ENCODE data around the gene CAST.
A peak's percentile ranks its signal among the peaks of the same experiment; 100 is the strongest.

The CAST gene

DNA sequence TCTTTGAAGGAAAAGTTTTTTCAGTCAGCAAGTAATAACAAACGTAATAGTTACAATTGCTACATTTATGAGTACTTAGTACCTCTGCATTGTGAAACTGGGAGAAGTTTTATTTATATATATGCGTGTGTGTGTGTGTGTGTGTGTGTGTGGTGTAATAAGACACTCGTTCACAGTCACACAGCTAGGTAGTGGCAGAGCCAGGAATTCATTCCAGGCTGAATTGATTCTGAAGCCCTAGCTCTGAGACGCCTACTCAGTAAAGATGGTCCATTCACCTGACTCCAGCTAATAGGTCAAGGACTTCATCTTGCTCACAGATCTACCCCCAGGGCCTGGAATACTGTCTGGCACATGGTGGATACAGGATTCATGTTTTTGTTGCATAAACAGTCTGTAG, 13.6 kb upstream of the CAST start (continued):
- TF ChIP-seq HIC1 (tag by site-specific recombination; IDR thresholded peaks at IDR 0.05) (no peak), ZBTB21 (tag by site-specific recombination; IDR thresholded peaks at IDR 0.05) (no peak), MYNN (tag by site-specific recombination; IDR thresholded peaks at IDR 0.05; ENCODE audit: borderline replicate concordance) (no peak), ZNF571 (tag by site-specific recombination; IDR thresholded peaks at IDR 0.05) (no peak), ZNF426 (tag by site-specific recombination; IDR thresholded peaks at IDR 0.05) (no peak), PRDM1 (tag by site-specific recombination; IDR thresholded peaks at IDR 0.05) (no peak), KLF8 (tag by site-specific recombination; IDR thresholded peaks at IDR 0.05) (0 out of 2 replicates have a peak, but pooled peaks have one; percentile 47), ZNF664 (tag by site-specific recombination; IDR thresholded peaks at IDR 0.05) (no peak), ZNF423 (tag by site-specific recombination; IDR thresholded peaks at IDR 0.05) (no peak), ZXDB (tag by site-specific recombination; IDR thresholded peaks at IDR 0.05) (peak; percentile 31; the same call in 1 of the 2 replicates), ZNF18 (tag by site-specific recombination; IDR thresholded peaks at IDR 0.05) (no peak), MZF1 (tag by site-specific recombination; IDR thresholded peaks at IDR 0.05; ENCODE audit: borderline replicate concordance) (no peak), ZNF132 (tag by site-specific recombination; IDR thresholded peaks at IDR 0.05; ENCODE audit: borderline replicate concordance) (no peak), ZIC2 (tag by site-specific recombination; IDR thresholded peaks at IDR 0.05) (no peak), ZNF707 (tag by site-specific recombination; IDR thresholded peaks at IDR 0.05) (no peak), ZNF184 (tag by site-specific recombination; IDR thresholded peaks at IDR 0.05) (no peak), ZNF416 (tag by site-specific recombination; IDR thresholded peaks at IDR 0.05) (no peak), ZBTB17 (tag by site-specific recombination; IDR thresholded peaks at IDR 0.05) (peak; percentile 37; the same call in 1 of the 2 replicates), OSR2 (tag by site-specific recombination; IDR thresholded peaks at IDR 0.05) (no peak), ZNF169 (tag by site-specific recombination; IDR thresholded peaks at IDR 0.05) (no peak)
- TF ChIP-seq, protein P1, sequence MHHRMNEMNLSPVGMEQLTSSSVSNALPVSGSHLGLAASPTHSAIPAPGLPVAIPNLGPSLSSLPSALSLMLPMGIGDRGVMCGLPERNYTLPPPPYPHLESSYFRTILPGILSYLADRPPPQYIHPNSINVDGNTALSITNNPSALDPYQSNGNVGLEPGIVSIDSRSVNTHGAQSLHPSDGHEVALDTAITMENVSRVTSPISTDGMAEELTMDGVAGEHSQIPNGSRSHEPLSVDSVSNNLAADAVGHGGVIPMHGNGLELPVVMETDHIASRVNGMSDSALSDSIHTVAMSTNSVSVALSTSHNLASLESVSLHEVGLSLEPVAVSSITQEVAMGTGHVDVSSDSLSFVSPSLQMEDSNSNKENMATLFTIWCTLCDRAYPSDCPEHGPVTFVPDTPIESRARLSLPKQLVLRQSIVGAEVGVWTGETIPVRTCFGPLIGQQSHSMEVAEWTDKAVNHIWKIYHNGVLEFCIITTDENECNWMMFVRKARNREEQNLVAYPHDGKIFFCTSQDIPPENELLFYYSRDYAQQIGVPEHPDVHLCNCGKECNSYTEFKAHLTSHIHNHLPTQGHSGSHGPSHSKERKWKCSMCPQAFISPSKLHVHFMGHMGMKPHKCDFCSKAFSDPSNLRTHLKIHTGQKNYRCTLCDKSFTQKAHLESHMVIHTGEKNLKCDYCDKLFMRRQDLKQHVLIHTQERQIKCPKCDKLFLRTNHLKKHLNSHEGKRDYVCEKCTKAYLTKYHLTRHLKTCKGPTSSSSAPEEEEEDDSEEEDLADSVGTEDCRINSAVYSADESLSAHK (tag by site-specific recombination; IDR thresholded peaks at IDR 0.05) = no peak
- TF ChIP-seq, protein P2, sequence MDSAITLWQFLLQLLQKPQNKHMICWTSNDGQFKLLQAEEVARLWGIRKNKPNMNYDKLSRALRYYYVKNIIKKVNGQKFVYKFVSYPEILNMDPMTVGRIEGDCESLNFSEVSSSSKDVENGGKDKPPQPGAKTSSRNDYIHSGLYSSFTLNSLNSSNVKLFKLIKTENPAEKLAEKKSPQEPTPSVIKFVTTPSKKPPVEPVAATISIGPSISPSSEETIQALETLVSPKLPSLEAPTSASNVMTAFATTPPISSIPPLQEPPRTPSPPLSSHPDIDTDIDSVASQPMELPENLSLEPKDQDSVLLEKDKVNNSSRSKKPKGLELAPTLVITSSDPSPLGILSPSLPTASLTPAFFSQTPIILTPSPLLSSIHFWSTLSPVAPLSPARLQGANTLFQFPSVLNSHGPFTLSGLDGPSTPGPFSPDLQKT (IDR thresholded peaks at IDR 0.05; ENCODE audit: borderline replicate concordance, low read depth, low read length) = no peak
- TF ChIP-seq, protein P3, sequence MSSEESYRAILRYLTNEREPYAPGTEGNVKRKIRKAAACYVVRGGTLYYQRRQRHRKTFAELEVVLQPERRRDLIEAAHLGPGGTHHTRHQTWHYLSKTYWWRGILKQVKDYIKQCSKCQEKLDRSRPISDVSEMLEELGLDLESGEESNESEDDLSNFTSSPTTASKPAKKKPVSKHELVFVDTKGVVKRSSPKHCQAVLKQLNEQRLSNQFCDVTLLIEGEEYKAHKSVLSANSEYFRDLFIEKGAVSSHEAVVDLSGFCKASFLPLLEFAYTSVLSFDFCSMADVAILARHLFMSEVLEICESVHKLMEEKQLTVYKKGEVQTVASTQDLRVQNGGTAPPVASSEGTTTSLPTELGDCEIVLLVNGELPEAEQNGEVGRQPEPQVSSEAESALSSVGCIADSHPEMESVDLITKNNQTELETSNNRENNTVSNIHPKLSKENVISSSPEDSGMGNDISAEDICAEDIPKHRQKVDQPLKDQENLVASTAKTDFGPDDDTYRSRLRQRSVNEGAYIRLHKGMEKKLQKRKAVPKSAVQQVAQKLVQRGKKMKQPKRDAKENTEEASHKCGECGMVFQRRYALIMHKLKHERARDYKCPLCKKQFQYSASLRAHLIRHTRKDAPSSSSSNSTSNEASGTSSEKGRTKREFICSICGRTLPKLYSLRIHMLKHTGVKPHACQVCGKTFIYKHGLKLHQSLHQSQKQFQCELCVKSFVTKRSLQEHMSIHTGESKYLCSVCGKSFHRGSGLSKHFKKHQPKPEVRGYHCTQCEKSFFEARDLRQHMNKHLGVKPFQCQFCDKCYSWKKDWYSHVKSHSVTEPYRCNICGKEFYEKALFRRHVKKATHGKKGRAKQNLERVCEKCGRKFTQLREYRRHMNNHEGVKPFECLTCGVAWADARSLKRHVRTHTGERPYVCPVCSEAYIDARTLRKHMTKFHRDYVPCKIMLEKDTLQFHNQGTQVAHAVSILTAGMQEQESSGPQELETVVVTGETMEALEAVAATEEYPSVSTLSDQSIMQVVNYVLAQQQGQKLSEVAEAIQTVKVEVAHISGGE (tag by site-specific recombination; conservative IDR thresholded peaks at IDR 0.05; ENCODE audit: low read depth) = no peak
- TF ChIP-seq, protein P4, sequence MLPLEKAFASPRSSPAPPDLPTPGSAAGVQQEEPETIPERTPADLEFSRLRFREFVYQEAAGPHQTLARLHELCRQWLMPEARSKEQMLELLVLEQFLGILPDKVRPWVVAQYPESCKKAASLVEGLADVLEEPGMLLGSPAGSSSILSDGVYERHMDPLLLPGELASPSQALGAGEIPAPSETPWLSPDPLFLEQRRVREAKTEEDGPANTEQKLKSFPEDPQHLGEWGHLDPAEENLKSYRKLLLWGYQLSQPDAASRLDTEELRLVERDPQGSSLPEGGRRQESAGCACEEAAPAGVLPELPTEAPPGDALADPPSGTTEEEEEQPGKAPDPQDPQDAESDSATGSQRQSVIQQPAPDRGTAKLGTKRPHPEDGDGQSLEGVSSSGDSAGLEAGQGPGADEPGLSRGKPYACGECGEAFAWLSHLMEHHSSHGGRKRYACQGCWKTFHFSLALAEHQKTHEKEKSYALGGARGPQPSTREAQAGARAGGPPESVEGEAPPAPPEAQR (tag by site-specific recombination; IDR thresholded peaks at IDR 0.05) = no peak
- TF ChIP-seq, protein P5, sequence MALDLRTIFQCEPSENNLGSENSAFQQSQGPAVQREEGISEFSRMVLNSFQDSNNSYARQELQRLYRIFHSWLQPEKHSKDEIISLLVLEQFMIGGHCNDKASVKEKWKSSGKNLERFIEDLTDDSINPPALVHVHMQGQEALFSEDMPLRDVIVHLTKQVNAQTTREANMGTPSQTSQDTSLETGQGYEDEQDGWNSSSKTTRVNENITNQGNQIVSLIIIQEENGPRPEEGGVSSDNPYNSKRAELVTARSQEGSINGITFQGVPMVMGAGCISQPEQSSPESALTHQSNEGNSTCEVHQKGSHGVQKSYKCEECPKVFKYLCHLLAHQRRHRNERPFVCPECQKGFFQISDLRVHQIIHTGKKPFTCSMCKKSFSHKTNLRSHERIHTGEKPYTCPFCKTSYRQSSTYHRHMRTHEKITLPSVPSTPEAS (tag by site-specific recombination; IDR thresholded peaks at IDR 0.05) = peak; percentile 58; the same call in 1 of the 2 replicates
- TF ChIP-seq, protein P6, sequence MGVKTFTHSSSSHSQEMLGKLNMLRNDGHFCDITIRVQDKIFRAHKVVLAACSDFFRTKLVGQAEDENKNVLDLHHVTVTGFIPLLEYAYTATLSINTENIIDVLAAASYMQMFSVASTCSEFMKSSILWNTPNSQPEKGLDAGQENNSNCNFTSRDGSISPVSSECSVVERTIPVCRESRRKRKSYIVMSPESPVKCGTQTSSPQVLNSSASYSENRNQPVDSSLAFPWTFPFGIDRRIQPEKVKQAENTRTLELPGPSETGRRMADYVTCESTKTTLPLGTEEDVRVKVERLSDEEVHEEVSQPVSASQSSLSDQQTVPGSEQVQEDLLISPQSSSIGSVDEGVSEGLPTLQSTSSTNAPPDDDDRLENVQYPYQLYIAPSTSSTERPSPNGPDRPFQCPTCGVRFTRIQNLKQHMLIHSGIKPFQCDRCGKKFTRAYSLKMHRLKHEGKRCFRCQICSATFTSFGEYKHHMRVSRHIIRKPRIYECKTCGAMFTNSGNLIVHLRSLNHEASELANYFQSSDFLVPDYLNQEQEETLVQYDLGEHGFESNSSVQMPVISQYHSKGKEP (tag by site-specific recombination; IDR thresholded peaks at IDR 0.05) = no peak

Measured in HEK293 (cell line).